T-helper 2 cell treated with Interferon-gamma antibody and Interleukin-4, amounts not matched to agents 100 ng/mL and 5 ng/mL, for 36 hours (primary cell): ENCODE data around the gene NPHP3. TPM values are rescaled to one million over a fixed set of nuclear protein-coding genes. Genes with fewer than 3 reads are reported as not detected.
"Not testable (repeated sequence)": the region's sequence is repeated elsewhere in the genome, so short reads cannot be mapped to it uniquely, and the experiment has no call there.

ENCODE experiments used
- intact Hi-C: fragments of 100-400 bp; cut with micrococcal nuclease; formaldehyde crosslinking; loops from one replicate; pipeline ENCODE4 v1.15.1; 2023
- total RNA-seq: library from RNA; stranded (reverse); gene quantifications from 2 replicates; pipeline ENCODE4 v1.2.3, GENCODE V29; 2022

NPHP3 gene
- total RNA-seq: 18.5 and 19.2 TPM in 2 replicates

- intact Hi-C loops: loop anchor here (1.0 to 5.0 kb wide), 7 partner anchors 62 to 1340 kb away; partner anchors contain the start of genes CDV3, DNAJC13, MRPL3 and NUDT16
Observed at GRCh38 chr3:132722165-132723023, at the start of gene NPHP3. Gene NPHP3, minus strand, starts transcription at chr3:132722409. Its CDS starts 54 bp downstream, at chr3:132722355.

GRCh38 chr3:132758740-132759139, 36.5 kb upstream of the NPHP3 start:
- intact Hi-C loops: no loop called here

- intact Hi-C loops: no loop called here
Observed at GRCh38 chr3:132756108-132756650, 34.0 kb upstream of the NPHP3 start.

GRCh38 chr3:132753946-132754345, 31.7 kb upstream of the NPHP3 start:
- intact Hi-C loops: no loop called here

GRCh38 chr3:132749786-132750185, 27.6 kb upstream of the NPHP3 start:
- intact Hi-C loops: no loop called here

- intact Hi-C loops: not testable (repeated sequence)
Observed at GRCh38 chr3:132746720-132747119, 24.5 kb upstream of the NPHP3 start.

GRCh38 chr3:132738314-132738713, 16.1 kb upstream of the NPHP3 start:
- intact Hi-C loops: no loop called here

- intact Hi-C loops: no loop called here
Observed at GRCh38 chr3:132735589-132735988, 13.4 kb upstream of the NPHP3 start.

GRCh38 chr3:132730891-132731580, 8.8 kb upstream of the NPHP3 start:
- intact Hi-C loops: no loop called here

GRCh38 chr3:132726341-132726823, 4.2 kb upstream of the NPHP3 start:
- intact Hi-C loops: loop anchor here (1.0 to 5.0 kb wide), 4 partner anchors 311 to 1201 kb away; partner anchors contain the start of gene TMEM108

GRCh38 chr3:132723024-132723950, 1.1 kb upstream of the NPHP3 start:
- intact Hi-C loops: loop anchor here (5.0 kb wide), 3 partner anchors 784 to 1341 kb away; partner anchors contain the start of genes MRPL3 and NUDT16

GRCh38 chr3:132721479-132722164, 587 bp downstream of the NPHP3 start:
- intact Hi-C loops: loop anchor here (1.0 to 5.0 kb wide), 7 partner anchors 61 to 1339 kb away; partner anchors contain the start of genes CDV3, DNAJC13, MRPL3 and NUDT16

- intact Hi-C loops: loop anchor here (5.0 kb wide), 3 partner anchors 787 to 1338 kb away; partner anchors contain the start of genes MRPL3 and NUDT16
Observed at GRCh38 chr3:132720228-132720627, 2.0 kb downstream of the NPHP3 start.

- intact Hi-C loops: no loop called here
Observed at GRCh38 chr3:132716372-132716771, 5.8 kb downstream of the NPHP3 start.

GRCh38 chr3:132713977-132714727, 8.1 kb downstream of the NPHP3 start:
- intact Hi-C loops: no loop called here

- intact Hi-C loops: no loop called here
Observed at GRCh38 chr3:132710311-132710710, 11.9 kb downstream of the NPHP3 start.

- intact Hi-C loops: no loop called here
Observed at GRCh38 chr3:132709761-132710160, 12.4 kb downstream of the NPHP3 start.

GRCh38 chr3:132703733-132704132, 18.5 kb downstream of the NPHP3 start:
- intact Hi-C loops: no loop called here

GRCh38 chr3:132695422-132695821, 26.8 kb downstream of the NPHP3 start:
- intact Hi-C loops: no loop called here
